ENCODE results near the gene UTP4. TPM values are rescaled to one million over a fixed set of nuclear protein-coding genes. Genes with fewer than 3 reads are reported as not detected.

The UTP4 gene
- total RNA-seq, 4 donors from 2014 or later = 10.1 to 79.4 (median 17.6) TPM

DNA sequence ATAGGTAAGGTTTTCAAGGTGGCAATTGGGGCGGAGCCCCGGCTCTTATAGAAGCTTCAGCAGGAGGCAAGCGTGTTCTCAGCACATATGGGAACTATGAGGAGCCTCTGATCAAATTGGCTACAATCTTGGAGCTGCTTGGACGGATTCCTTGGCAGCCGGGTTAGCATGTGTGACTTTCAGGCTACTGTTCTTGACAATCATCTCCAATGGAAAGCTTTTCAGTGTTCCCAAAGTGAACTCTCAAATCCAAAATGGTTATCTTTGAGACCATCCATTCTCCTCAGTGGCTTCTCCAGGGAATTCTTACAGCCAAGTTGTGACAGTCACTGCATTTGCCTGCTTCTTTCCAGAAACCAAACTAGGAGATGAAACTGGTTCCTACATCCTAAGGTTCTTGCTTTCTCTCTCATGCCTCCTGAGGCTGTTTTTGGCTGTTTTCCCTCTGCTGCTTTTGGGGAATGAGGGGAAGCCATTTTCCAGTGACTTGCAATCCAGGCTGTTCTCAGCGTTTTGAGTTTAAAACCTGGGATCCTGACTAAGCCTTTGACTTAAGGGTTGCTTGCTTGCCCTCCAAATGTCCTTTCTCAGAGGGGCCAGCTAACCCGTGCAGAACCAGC is 16.1 kb upstream of the UTP4 start:
- Histone ChIP-seq H3K9me3 (no peaks in the 10 kb centered on the region), H3K36me3 (peaks cover 0 to 53% (median 13%) of the 10 kb centered on the region in 4 donors), H3K4me1 (peaks cover 0 to 4% (median 0%) of the 10 kb centered on the region in 4 donors), H3K27ac (no peak overlapping the region), H3K27me3 (no peaks in the 10 kb centered on the region), H3K4me3 (no peak overlapping the region)
- no peak for TF ChIP-seq EP300 (IDR thresholded peaks at IDR 0.05; ENCODE audit: low read depth)
- no peak for TF ChIP-seq POLR2AphosphoS5 (IDR thresholded peaks at IDR 0.05)
- no peak for TF ChIP-seq POLR2A (IDR thresholded peaks at IDR 0.05)
- no peak for DNase-seq
- intact Hi-C loops (cut with DNase I; ENCODE audit: low total_unique reads) = no loop called here
- 86 to 92% methylated on average over 5 to 7 of the region's 7 CpGs for WGBS, 2 donors (ENCODE audit: low coverage in 1 of 2)
- in situ Hi-C loops (cut with MboI; ENCODE audit: low pct_ligation_motif_present in 1 of 4, low pct_unique_long_range_greater_than_20kb in 1 of 4, low sequenced_read_pairs in 3 of 4) = loop anchor here in 1 of 4 donors (25.0 kb wide), 1 partner anchor 204 kb away; no protein-coding TSS in a partner anchor

DNA sequence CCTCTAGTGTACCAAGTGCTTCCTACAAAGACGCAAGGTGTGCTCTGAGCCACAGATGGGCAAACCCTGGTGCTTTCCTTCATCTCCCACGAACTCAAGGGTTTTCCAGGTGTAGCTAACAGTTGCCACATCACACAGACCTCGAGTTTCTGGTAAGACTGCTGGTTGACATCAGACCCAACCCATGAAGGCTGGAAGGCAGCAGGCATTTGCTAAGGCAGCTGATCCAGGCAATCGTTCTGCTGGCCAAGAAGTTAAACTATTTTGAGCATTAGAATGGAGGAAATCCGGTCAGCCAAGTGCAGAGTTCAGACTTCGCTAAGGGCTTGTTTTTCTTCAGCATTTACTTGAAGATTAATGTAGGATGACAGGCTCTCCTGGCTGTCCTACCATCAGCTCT is 15.5 kb upstream of the UTP4 start:
- WGBS, 2 donors (ENCODE audit: low coverage in 1 of 2) = 65 to 73% methylated on average over 4 to 6 of the region's 6 CpGs
- no peaks in the 10 kb centered on the region for H3K9me3 ChIP-seq
- H3K4me1 ChIP-seq = peaks cover 0 to 4% (median 0%) of the 10 kb centered on the region in 4 donors
- in situ Hi-C loops (cut with MboI; ENCODE audit: low pct_ligation_motif_present in 1 of 4, low pct_unique_long_range_greater_than_20kb in 1 of 4, low sequenced_read_pairs in 3 of 4) (loop anchor here in 1 of 4 donors (25.0 kb wide), 1 partner anchor 205 kb away; no protein-coding TSS in a partner anchor), intact Hi-C loops (cut with DNase I; ENCODE audit: low total_unique reads) (no loop called here)
- H3K27me3 ChIP-seq = no peaks in the 10 kb centered on the region
- no peak for DNase-seq
- peaks cover 0 to 53% (median 13%) of the 10 kb centered on the region in 4 donors for H3K36me3 ChIP-seq
- TF ChIP-seq POLR2A (IDR thresholded peaks at IDR 0.05) = no peak
- no peak for TF ChIP-seq CTCF (IDR thresholded peaks at IDR 0.05)
- no peak for TF ChIP-seq EP300 (IDR thresholded peaks at IDR 0.05; ENCODE audit: low read depth)
- no peak for TF ChIP-seq POLR2AphosphoS5 (IDR thresholded peaks at IDR 0.05)
- H3K4me3 ChIP-seq = no peak overlapping the region
- H3K27ac ChIP-seq = no peak overlapping the region

- no peak overlapping the region for H3K27ac ChIP-seq
- in situ Hi-C loops (cut with MboI; ENCODE audit: low pct_ligation_motif_present in 1 of 4, low pct_unique_long_range_greater_than_20kb in 1 of 4, low sequenced_read_pairs in 3 of 4) = loop anchor here in 1 of 4 donors (25.0 kb wide), 1 partner anchor 206 kb away; no protein-coding TSS in a partner anchor
- 95% methylated on average over 2 of the region's 2 CpGs; no CpG with 5 or more reads in 1 of the 2 donors for WGBS, 2 donors (ENCODE audit: low coverage in 1 of 2)
These were observed 14.0 kb upstream of the UTP4 start for GRCh38 chr16:69118468-69118867.

GRCh38 chr16:69118994-69119393 is 13.5 kb upstream of the UTP4 start:
- Histone ChIP-seq H3K36me3 (peaks cover 0 to 53% (median 13%) of the 10 kb centered on the region in 4 donors), H3K9me3 (no peaks in the 10 kb centered on the region), H3K27me3 (no peaks in the 10 kb centered on the region), H3K4me3 (no peak overlapping the region), H3K4me1 (peaks cover 0 to 6% (median 2%) of the 10 kb centered on the region in 4 donors), H3K27ac (no peak overlapping the region)
- no peak for TF ChIP-seq POLR2A (IDR thresholded peaks at IDR 0.05)
- no peak for TF ChIP-seq EP300 (IDR thresholded peaks at IDR 0.05; ENCODE audit: low read depth)
- TF ChIP-seq CTCF (IDR thresholded peaks at IDR 0.05) = no peak
- no peak for TF ChIP-seq POLR2AphosphoS5 (IDR thresholded peaks at IDR 0.05)
- in situ Hi-C loops (cut with MboI; ENCODE audit: low pct_ligation_motif_present in 1 of 4, low pct_unique_long_range_greater_than_20kb in 1 of 4, low sequenced_read_pairs in 3 of 4) = loop anchor here in 1 of 4 donors (25.0 kb wide), 1 partner anchor 207 kb away; no protein-coding TSS in a partner anchor
- intact Hi-C loops (cut with DNase I; ENCODE audit: low total_unique reads) = no loop called here
- no peak for DNase-seq
- 80 to 88% methylated on average over 1 of the region's 2 CpGs for WGBS, 2 donors (ENCODE audit: low coverage in 1 of 2)

More at GRCh38 chr16:69118468-69118867, 14.0 kb upstream of the UTP4 start:
- H3K27me3 ChIP-seq = no peaks in the 10 kb centered on the region
- no peak overlapping the region for H3K4me3 ChIP-seq
- H3K4me1 ChIP-seq = peaks cover 0 to 5% (median 2%) of the 10 kb centered on the region in 4 donors
- DNase-seq = no peak
- H3K9me3 ChIP-seq = no peaks in the 10 kb centered on the region
- H3K36me3 ChIP-seq = peaks cover 0 to 53% (median 13%) of the 10 kb centered on the region in 4 donors
- intact Hi-C loops (cut with DNase I; ENCODE audit: low total_unique reads) = no loop called here
- TF ChIP-seq POLR2A (IDR thresholded peaks at IDR 0.05) = no peak
- TF ChIP-seq EP300 (IDR thresholded peaks at IDR 0.05; ENCODE audit: low read depth) = no peak
- no peak for TF ChIP-seq CTCF (IDR thresholded peaks at IDR 0.05)
- no peak for TF ChIP-seq POLR2AphosphoS5 (IDR thresholded peaks at IDR 0.05)
